Thoracic aorta (tissue), 2 donors: Measurements from ENCODE around the gene JAK2. TPM values are rescaled to one million over a fixed set of nuclear protein-coding genes. Genes with fewer than 3 reads are reported as not detected.

Experiments
- ATAC-seq: fragments of 150-250 bp; one replicate; pipeline ENCODE4 v1.8.0; 2017; ENCODE audit warnings: low read depth; ENCODE audit not compliant: insufficient number of reproducible peaks, low FRiP score
- DNase-seq: peaks from one replicate; pipeline ENCODE4 v3.0.0-alpha.2; 2020; ENCODE audit warnings: low spot score
- H3K27ac ChIP-seq, 2 donors: fragments of 200-600 bp; sonication (generic); 1 replicate in 1 of 2; 2 replicates in 1 of 2; pipeline ENCODE4 v1.5.1; 2016; ENCODE audit warnings: mild to moderate bottlenecking in 2 of 2, moderate library complexity in 2 of 2
- H3K27me3 ChIP-seq: fragments of 200-600 bp; sonication (generic); replicated peaks from 2 replicates; pipeline ENCODE4 v1.6.0; 2016; ENCODE audit warnings: mild to moderate bottlenecking; ENCODE audit not compliant: insufficient read depth
- H3K36me3 ChIP-seq: fragments of 200-600 bp; sonication (generic); one replicate; pipeline ENCODE4 v1.5.1; 2016
- H3K4me1 ChIP-seq, 2 donors: fragments of 200-600 bp; sonication (generic); 1 replicate in 1 of 2; 2 replicates in 1 of 2; pipeline versions ENCODE4 v1.5.1 to v1.6.0; 2016; ENCODE audit warnings: low read depth in 2 of 2, mild to moderate bottlenecking in 1 of 2; ENCODE audit not compliant: control insufficient read depth in 1 of 2
- H3K4me3 ChIP-seq: fragments of 200-600 bp; sonication (generic); 2 replicates; pipeline ENCODE4 v1.5.1; 2016; ENCODE audit warnings: mild to moderate bottlenecking
- H3K9me3 ChIP-seq: fragments of 200-600 bp; sonication (generic); 2 replicates; pipeline ENCODE4 v1.5.1; 2016
- total RNA-seq, 2 donors: library from RNA; depleted of rRNA; stranded (reverse); fragments of >200 nt; gene quantifications; one replicate each; pipeline versions ENCODE4 v1.1.0 to v1.2.3, GENCODE V29; 2016
- TF ChIP-seq, protein P1 (sequence below): fragments of 200-600 bp; sonication (generic); IDR thresholded peaks from one replicate; pipeline ENCODE4 v1.5.1; 2019; ENCODE audit warnings: antibody characterized with exemption

The JAK2 gene
- total RNA-seq, 2 donors from 2014 or later, result 77.8 to 90.0 TPM

DNA sequence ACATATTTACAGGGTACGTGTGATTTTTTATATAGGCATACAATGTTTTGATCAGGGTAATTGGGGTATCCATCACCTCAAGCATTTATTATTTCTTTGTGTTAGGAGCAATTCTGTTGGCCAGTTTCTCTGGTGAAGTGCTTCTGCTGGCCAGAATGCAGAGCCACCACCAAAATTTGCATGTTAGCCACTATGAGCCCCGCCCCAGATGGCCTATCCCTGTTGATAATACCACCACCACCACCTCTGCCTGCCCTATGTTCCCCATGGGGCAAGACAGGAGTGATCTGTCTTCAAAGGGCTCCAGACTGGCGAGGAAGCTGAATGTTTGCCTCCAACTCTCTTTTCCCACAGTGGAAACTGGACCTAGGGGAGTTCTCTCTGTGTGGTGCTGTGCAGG is 26.0 kb upstream of the JAK2 start:
- DNase-seq (no peak), ATAC-seq (no peak)
- Histone ChIP-seq H3K27ac (peak overlapping the region; percentile 47 to 51), H3K4me1 (peaks cover 4 to 31% of the 10 kb centered on the region in 2 donors), H3K36me3 (no peaks in the 10 kb centered on the region), H3K27me3 (no peaks in the 10 kb centered on the region), H3K4me3 (no peak overlapping the region), H3K9me3 (no peaks in the 10 kb centered on the region)
- TF ChIP-seq, protein P1, sequence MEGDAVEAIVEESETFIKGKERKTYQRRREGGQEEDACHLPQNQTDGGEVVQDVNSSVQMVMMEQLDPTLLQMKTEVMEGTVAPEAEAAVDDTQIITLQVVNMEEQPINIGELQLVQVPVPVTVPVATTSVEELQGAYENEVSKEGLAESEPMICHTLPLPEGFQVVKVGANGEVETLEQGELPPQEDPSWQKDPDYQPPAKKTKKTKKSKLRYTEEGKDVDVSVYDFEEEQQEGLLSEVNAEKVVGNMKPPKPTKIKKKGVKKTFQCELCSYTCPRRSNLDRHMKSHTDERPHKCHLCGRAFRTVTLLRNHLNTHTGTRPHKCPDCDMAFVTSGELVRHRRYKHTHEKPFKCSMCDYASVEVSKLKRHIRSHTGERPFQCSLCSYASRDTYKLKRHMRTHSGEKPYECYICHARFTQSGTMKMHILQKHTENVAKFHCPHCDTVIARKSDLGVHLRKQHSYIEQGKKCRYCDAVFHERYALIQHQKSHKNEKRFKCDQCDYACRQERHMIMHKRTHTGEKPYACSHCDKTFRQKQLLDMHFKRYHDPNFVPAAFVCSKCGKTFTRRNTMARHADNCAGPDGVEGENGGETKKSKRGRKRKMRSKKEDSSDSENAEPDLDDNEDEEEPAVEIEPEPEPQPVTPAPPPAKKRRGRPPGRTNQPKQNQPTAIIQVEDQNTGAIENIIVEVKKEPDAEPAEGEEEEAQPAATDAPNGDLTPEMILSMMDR, result no peak

DNA sequence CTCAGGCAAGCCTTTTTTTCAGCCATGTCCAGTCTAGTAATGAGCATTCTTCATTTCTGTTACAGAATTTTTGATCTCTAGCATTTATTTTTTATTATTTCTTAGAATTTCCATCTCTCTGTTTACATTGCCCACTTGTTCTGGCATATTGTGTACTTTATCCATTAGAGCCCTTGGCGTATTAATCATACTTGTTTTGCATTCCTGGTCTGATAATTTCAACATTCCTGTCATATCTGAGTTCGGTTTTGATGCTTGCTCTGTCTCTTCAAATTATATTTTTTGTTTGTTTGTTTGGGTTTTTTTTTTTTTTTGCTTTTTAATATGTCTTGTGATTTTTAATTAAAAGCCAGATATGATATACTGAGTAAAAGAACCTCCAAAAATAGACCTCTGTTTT is 23.0 kb upstream of the JAK2 start:
- Histone ChIP-seq H3K36me3 (no peaks in the 10 kb centered on the region), H3K27ac (peak overlapping the region; percentile 55 to 58), H3K9me3 (no peaks in the 10 kb centered on the region), H3K4me3 (no peak overlapping the region), H3K4me1 (peaks cover 8 to 59% of the 10 kb centered on the region in 2 donors), H3K27me3 (no peaks in the 10 kb centered on the region)
- DNase-seq (no peak), ATAC-seq (no peak)
- TF ChIP-seq, protein P1, result no peak

DNA sequence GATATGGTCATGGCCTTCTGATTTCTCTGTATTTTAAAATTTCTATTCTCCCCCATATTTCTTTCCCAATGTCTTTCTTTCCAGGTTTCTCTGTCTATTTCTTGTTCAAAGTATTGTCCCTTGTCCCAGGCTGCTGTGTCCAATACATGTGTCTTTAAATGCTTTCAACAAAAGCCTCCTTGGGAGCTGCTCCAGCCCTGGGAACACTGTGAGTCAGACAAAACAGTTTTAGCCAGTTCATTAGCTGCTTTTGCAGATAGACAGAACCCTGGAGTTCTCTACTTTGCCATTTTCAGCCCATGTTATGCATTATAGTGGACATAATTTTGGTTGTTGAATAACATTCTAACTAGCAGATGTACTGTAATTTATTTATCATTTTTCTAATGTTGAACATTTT is 20.5 kb upstream of the JAK2 start:
- Histone ChIP-seq H3K9me3 (no peaks in the 10 kb centered on the region), H3K4me3 (peak overlapping the region; percentile 40), H3K27me3 (no peaks in the 10 kb centered on the region), H3K27ac (peak overlapping the region; percentile 52 to 55), H3K4me1 (peaks cover 17 to 63% of the 10 kb centered on the region in 2 donors), H3K36me3 (no peaks in the 10 kb centered on the region)
- TF ChIP-seq, protein P1, result no peak
- no peak for ATAC-seq
- DNase-seq, result no peak

DNA sequence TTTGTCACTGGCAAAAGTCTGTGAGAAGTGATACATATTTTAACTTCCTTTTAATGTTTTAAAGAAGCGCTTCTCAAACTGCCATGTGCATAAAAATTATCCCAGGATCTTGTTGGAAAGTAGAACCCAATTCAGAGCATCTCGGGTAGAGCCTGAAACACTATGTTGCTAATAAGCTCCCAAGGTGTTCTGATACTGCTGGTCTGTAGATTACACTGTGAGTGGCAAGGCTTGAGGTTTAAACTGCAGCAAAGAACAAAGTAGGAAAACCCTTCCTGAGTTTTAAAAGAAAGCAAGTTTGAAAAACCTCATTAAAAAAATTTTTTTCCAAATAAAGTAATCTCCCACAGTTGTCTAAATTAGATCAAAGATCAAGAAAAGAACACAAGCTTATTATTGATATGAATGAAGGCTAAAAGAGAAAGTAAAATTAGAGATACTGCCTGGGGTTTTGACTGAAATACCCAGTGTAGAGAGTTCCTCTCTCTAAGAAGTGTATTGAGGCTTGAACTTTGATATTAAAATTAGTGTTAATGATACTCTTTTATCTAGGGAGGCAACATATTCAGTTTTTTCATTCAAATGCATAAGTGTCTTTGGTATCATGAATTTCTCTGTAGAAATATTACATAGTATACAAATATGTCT is 19.8 kb upstream of the JAK2 start:
- no peak for ATAC-seq
- H3K27me3 ChIP-seq, result no peaks in the 10 kb centered on the region
- peak overlapping the region; percentile 52 to 55 for H3K27ac ChIP-seq
- peaks cover 15 to 56% of the 10 kb centered on the region in 2 donors for H3K4me1 ChIP-seq
- no peak for DNase-seq
- peak overlapping the region; percentile 40 for H3K4me3 ChIP-seq
- no peaks in the 10 kb centered on the region for H3K9me3 ChIP-seq
- TF ChIP-seq, protein P1, result no peak
- H3K36me3 ChIP-seq, result no peaks in the 10 kb centered on the region

DNA sequence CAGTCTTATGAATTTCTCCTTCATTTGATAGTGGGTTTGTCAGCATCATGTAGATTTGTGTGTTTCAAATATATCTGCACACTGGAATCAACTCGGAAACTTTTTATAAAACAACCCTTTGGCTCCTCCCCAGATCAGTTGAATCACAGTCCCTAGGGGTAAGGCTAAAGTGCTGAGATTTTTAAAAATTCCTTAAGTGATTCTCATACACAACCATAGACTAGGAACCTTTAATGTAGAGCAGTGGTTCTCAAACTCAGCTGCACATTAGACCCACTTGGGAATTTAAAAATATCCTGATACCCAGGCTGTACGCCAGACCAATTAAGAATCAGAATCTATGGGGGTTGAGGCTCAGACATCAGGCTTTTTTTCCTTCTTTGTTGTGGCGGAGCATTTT is 17.5 kb upstream of the JAK2 start:
- Histone ChIP-seq H3K27ac (peak overlapping the region in 1 of 2 donors; percentile 46), H3K27me3 (no peaks in the 10 kb centered on the region), H3K36me3 (no peaks in the 10 kb centered on the region), H3K4me1 (peaks cover 15 to 46% of the 10 kb centered on the region in 2 donors), H3K4me3 (peak overlapping the region; percentile 27), H3K9me3 (no peaks in the 10 kb centered on the region)
- ATAC-seq (peak; percentile 89), DNase-seq (no peak)
- TF ChIP-seq, protein P1, result no peak
